Panc1 (cell line): ENCODE results near the gene FBRSL1.

Experiments used
- CTCF ChIP-seq: fragments of 450-650 bp; IDR thresholded peaks from 2 replicates; pipeline ENCODE4 v1.5.1; 2017; ENCODE audit warnings: mild to moderate bottlenecking
- POLR2AphosphoS5 ChIP-seq: IDR thresholded peaks from 2 replicates; pipeline ENCODE4 v1.6.1; 2012; ENCODE audit warnings: mild to moderate bottlenecking, low read depth, low read length, moderate library complexity
- REST ChIP-seq, 2 experiments: IDR thresholded peaks; 2 replicates each; pipeline ENCODE4 v1.6.1; 2011 to 2012; ENCODE audit warnings: low read depth in 2 of 2, control low read depth in 1 of 2, low read length in 1 of 2, mild to moderate bottlenecking in 1 of 2, moderate library complexity in 1 of 2; ENCODE audit not compliant: insufficient read depth in 1 of 2
- SIN3A ChIP-seq: IDR thresholded peaks from 2 replicates; pipeline ENCODE4 v1.6.1; 2012; ENCODE audit warnings: low read depth, mild to moderate bottlenecking, low read length, moderate library complexity, borderline replicate concordance; ENCODE audit not compliant: insufficient read depth
- TCF7L2 ChIP-seq: IDR thresholded peaks from 2 replicates; pipeline ENCODE4 v1.6.1; 2011; ENCODE audit warnings: mild to moderate bottlenecking, low read depth, low read length, inconsistent platforms

- no peak for TF ChIP-seq CTCF
- TF ChIP-seq POLR2AphosphoS5: no peak
- no peak for TF ChIP-seq REST (IDR thresholded peaks at IDR 0.05; ENCODE audit: insufficient read depth in 1 of 2, low read depth in 2 of 2, low read length in 1 of 2)
- TF ChIP-seq TCF7L2: no peak
- no peak for TF ChIP-seq SIN3A
Observed at GRCh38 chr12:132527186-132527882, 37.4 kb downstream of the FBRSL1 start.
